WI38 (cell line): ENCODE results near the gene STRBP.

ENCODE experiments used
- H3K4me3 ChIP-seq: 2 replicates; pipeline ENCODE4 v1.5.1; 2011; ENCODE audit warnings: low read depth, mild to moderate bottlenecking, control low read depth, low read length
- CTCF ChIP-seq: IDR thresholded peaks from 2 replicates; pipeline ENCODE4 v1.5.1; 2012; ENCODE audit warnings: low read depth, mild to moderate bottlenecking, control low read depth, low read length

Gene STRBP

GRCh38 chr9:123112015-123112975 lies 156.1 kb downstream of the STRBP start:
- TF ChIP-seq CTCF: no peak
- no peak overlapping the region for H3K4me3 ChIP-seq

DNA sequence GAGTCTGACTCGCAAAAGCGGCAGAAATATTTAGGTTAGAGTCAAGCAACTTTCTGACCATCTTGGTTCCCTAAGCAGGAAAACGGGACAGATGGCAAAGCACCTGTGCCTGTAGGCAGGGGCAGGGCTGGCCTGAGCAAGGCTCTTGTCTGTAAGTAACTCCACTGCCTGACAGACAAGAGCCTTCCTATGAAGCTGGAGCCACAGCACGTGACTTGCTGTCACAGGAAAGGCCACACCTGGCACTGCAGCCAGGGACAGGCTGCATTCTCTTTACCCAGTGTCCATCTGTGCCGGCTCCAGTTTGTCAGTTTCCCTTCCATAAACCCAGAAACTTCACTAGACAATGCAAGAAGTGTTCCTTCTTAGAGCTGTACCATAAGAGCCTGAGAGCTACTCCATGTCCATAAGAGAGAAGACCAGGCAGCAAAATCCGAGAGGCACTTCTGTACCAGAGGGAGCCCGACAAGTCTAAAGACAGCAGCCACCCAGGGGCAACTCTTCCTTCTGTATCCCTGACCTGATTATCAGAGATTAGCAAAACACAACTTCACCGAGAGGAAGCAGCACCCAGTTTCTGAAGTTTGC lies 156.9 kb downstream of the STRBP start:
- no peak for TF ChIP-seq CTCF
- H3K4me3 ChIP-seq: no peak overlapping the region

DNA sequence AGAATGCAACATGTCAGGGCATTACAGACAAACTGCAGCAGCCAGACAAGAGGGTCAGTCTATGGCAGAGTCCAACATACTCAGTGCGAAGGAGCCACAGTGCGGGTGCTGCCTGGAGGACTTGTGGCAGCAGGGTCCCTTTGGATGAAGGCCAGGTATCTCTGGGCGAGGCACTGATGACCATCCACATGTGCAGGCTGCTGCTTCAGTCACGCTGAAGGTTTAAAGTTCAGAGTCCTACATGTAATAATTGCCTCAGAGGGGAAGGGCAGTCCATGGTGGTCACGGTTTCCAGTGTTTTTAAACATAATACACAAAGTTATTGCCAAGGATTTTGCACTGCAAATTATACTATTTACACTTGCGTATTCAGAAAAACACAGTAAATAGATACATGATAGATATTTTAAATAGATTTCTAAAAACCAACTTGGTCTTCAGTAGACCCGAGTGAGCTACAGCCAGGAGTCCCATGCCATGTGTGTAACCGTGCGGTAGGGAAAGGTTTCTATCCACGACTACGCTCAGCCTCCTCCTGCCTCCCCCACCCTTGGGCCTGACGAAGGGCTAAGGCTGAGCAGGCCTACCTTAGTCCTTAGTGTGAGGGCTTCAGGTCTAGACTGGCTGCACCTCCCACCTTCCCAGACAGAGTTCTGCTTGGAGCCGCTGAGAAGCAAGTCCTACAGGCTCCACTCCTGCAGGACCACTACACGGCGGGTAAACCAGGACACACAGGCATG lies 158.7 kb downstream of the STRBP start:
- no peak overlapping the region for H3K4me3 ChIP-seq
- no peak for TF ChIP-seq CTCF

- H3K4me3 ChIP-seq: no peak overlapping the region
- no peak for TF ChIP-seq CTCF
Measured at GRCh38 chr9:123108976-123109375, 159.4 kb downstream of the STRBP start.

GRCh38 chr9:123107639-123108285 lies 160.6 kb downstream of the STRBP start:
- TF ChIP-seq CTCF: no peak
- no peak overlapping the region for H3K4me3 ChIP-seq

- no peak for TF ChIP-seq CTCF
- no peak overlapping the region for H3K4me3 ChIP-seq
Measured at GRCh38 chr9:123105490-123105889, 162.9 kb downstream of the STRBP start.
